IPS-20b (cell line): ENCODE data around the gene CFAP157.

ENCODE experiments used
- H3K27ac ChIP-seq: one replicate; pipeline ENCODE4 v1.5.1; 2013; ENCODE audit warnings: low read length
- H3K27me3 ChIP-seq: 2 replicates; pipeline ENCODE4 v1.6.1; 2013; ENCODE audit warnings: mild to moderate bottlenecking, low read length, inconsistent platforms; ENCODE audit not compliant: insufficient read depth
- H3K36me3 ChIP-seq: 2 replicates; pipeline ENCODE4 v1.6.1; 2013; ENCODE audit warnings: low read depth, mild to moderate bottlenecking, inconsistent platforms, low read length, moderate library complexity; ENCODE audit not compliant: insufficient read depth
- H3K4me1 ChIP-seq: 2 replicates; pipeline ENCODE4 v1.6.1; 2013; ENCODE audit warnings: mild to moderate bottlenecking, control low read depth, inconsistent platforms, low read length, moderate library complexity; ENCODE audit not compliant: insufficient read depth
- H3K4me3 ChIP-seq: 2 replicates; pipeline ENCODE4 v1.5.1; 2013; ENCODE audit warnings: mild to moderate bottlenecking, low read length, inconsistent platforms
- H3K9ac ChIP-seq: 2 replicates; pipeline ENCODE4 v1.6.1; 2013; ENCODE audit warnings: low read depth, mild to moderate bottlenecking, inconsistent platforms, low read length, moderate library complexity
- H3K9me3 ChIP-seq: 2 replicates; pipeline ENCODE4 v1.6.1; 2013; ENCODE audit warnings: mild to moderate bottlenecking, low read depth, low read length, inconsistent platforms; ENCODE audit not compliant: insufficient read depth

The CFAP157 gene

GRCh38 chr9:127720031-127720864 is 13.5 kb downstream of the CFAP157 start:
- no peaks in the 10 kb centered on the region for H3K9me3 ChIP-seq
- H3K9ac ChIP-seq = no peak overlapping the region
- H3K4me3 ChIP-seq = no peak overlapping the region
- H3K27ac ChIP-seq = no peak overlapping the region
- no peaks in the 10 kb centered on the region for H3K4me1 ChIP-seq
- H3K27me3 ChIP-seq = no peaks in the 10 kb centered on the region
- H3K36me3 ChIP-seq = no peaks in the 10 kb centered on the region

- no peaks in the 10 kb centered on the region for H3K36me3 ChIP-seq
- H3K4me3 ChIP-seq = no peak overlapping the region
- H3K4me1 ChIP-seq = no peaks in the 10 kb centered on the region
- H3K27me3 ChIP-seq = no peaks in the 10 kb centered on the region
- no peaks in the 10 kb centered on the region for H3K9me3 ChIP-seq
- H3K27ac ChIP-seq = no peak overlapping the region
- no peak overlapping the region for H3K9ac ChIP-seq
Observed at GRCh38 chr9:127720865-127721227, 14.1 kb downstream of the CFAP157 start.

GRCh38 chr9:127721391-127721821 is 14.6 kb downstream of the CFAP157 start:
- Histone ChIP-seq H3K4me3 (no peak overlapping the region), H3K36me3 (no peaks in the 10 kb centered on the region), H3K27me3 (no peaks in the 10 kb centered on the region), H3K4me1 (no peaks in the 10 kb centered on the region), H3K9me3 (no peaks in the 10 kb centered on the region), H3K9ac (no peak overlapping the region), H3K27ac (no peak overlapping the region)

- Histone ChIP-seq H3K36me3 (no peaks in the 10 kb centered on the region), H3K4me3 (no peak overlapping the region), H3K9ac (no peak overlapping the region), H3K9me3 (no peaks in the 10 kb centered on the region), H3K4me1 (no peaks in the 10 kb centered on the region), H3K27me3 (no peaks in the 10 kb centered on the region), H3K27ac (no peak overlapping the region)
Observed at GRCh38 chr9:127722055-127722745, 15.4 kb downstream of the CFAP157 start.

GRCh38 chr9:127723013-127723412 is 16.2 kb downstream of the CFAP157 start:
- no peaks in the 10 kb centered on the region for H3K27me3 ChIP-seq
- H3K4me1 ChIP-seq = no peaks in the 10 kb centered on the region
- H3K27ac ChIP-seq = no peak overlapping the region
- H3K4me3 ChIP-seq = no peak overlapping the region
- H3K9ac ChIP-seq = no peak overlapping the region
- no peaks in the 10 kb centered on the region for H3K36me3 ChIP-seq
- no peaks in the 10 kb centered on the region for H3K9me3 ChIP-seq

GRCh38 chr9:127723444-127723843 is 16.7 kb downstream of the CFAP157 start:
- Histone ChIP-seq H3K9ac (no peak overlapping the region), H3K27me3 (no peaks in the 10 kb centered on the region), H3K9me3 (no peaks in the 10 kb centered on the region), H3K36me3 (no peaks in the 10 kb centered on the region), H3K4me1 (no peaks in the 10 kb centered on the region), H3K4me3 (no peak overlapping the region), H3K27ac (no peak overlapping the region)

- H3K27ac ChIP-seq = no peak overlapping the region
- H3K4me1 ChIP-seq = no peaks in the 10 kb centered on the region
- H3K27me3 ChIP-seq = no peaks in the 10 kb centered on the region
- H3K36me3 ChIP-seq = no peaks in the 10 kb centered on the region
- no peaks in the 10 kb centered on the region for H3K9me3 ChIP-seq
- no peak overlapping the region for H3K4me3 ChIP-seq
- H3K9ac ChIP-seq = no peak overlapping the region
Observed at GRCh38 chr9:127724012-127724411, 17.2 kb downstream of the CFAP157 start.

GRCh38 chr9:127726871-127727270 is 20.1 kb downstream of the CFAP157 start:
- H3K9ac ChIP-seq = no peak overlapping the region

GRCh38 chr9:127728808-127729207 is 22.0 kb downstream of the CFAP157 start:
- no peaks in the 10 kb centered on the region for H3K4me1 ChIP-seq
- H3K36me3 ChIP-seq = no peaks in the 10 kb centered on the region
- H3K9me3 ChIP-seq = no peaks in the 10 kb centered on the region
- no peaks in the 10 kb centered on the region for H3K27me3 ChIP-seq
- H3K27ac ChIP-seq = no peak overlapping the region
- no peak overlapping the region for H3K4me3 ChIP-seq
- H3K9ac ChIP-seq = no peak overlapping the region

More at GRCh38 chr9:127726871-127727270, 20.1 kb downstream of the CFAP157 start:
- H3K9me3 ChIP-seq = no peaks in the 10 kb centered on the region
- H3K27me3 ChIP-seq = no peaks in the 10 kb centered on the region
- no peak overlapping the region for H3K4me3 ChIP-seq
- no peaks in the 10 kb centered on the region for H3K4me1 ChIP-seq
- no peak overlapping the region for H3K27ac ChIP-seq
- H3K36me3 ChIP-seq = no peaks in the 10 kb centered on the region

GRCh38 chr9:127729522-127730256 is 22.9 kb downstream of the CFAP157 start:
- no peaks in the 10 kb centered on the region for H3K4me1 ChIP-seq
- H3K4me3 ChIP-seq = no peak overlapping the region
- H3K9ac ChIP-seq = no peak overlapping the region

GRCh38 chr9:127730262-127730661 is 23.5 kb downstream of the CFAP157 start:
- no peak overlapping the region for H3K4me3 ChIP-seq
- H3K9me3 ChIP-seq = no peaks in the 10 kb centered on the region
- no peaks in the 10 kb centered on the region for H3K4me1 ChIP-seq
- no peak overlapping the region for H3K9ac ChIP-seq
- no peaks in the 10 kb centered on the region for H3K27me3 ChIP-seq
- no peaks in the 10 kb centered on the region for H3K36me3 ChIP-seq
- H3K27ac ChIP-seq = no peak overlapping the region

More at GRCh38 chr9:127729522-127730256, 22.9 kb downstream of the CFAP157 start:
- Histone ChIP-seq H3K36me3 (no peaks in the 10 kb centered on the region), H3K9me3 (no peaks in the 10 kb centered on the region), H3K27ac (no peak overlapping the region), H3K27me3 (no peaks in the 10 kb centered on the region)
